ENCODE data around the gene ZNF543. TPM values are rescaled to one million over a fixed set of nuclear protein-coding genes. Genes with fewer than 3 reads are reported as not detected.

The ZNF543 gene
- total and polyA plus RNA-seq, 2 of the 13 experiments (the other 11 are each of a cell fraction or from before 2014, with no cell fraction given): 2.1 to 8.9 TPM

GRCh38 chr19:57350877-57351805, 30.9 kb downstream of the ZNF543 start, which contains the start of gene ZNF304 (continued):
- peak; percentile 82 for TF ChIP-seq ZHX2 (IDR thresholded peaks at IDR 0.05; ENCODE audit: low read depth)
- TF ChIP-seq ZHX2 (CRISPR knock-in tag; IDR thresholded peaks at IDR 0.05; ENCODE audit: borderline replicate concordance): no peak
- TF ChIP-seq CHD2 (IDR thresholded peaks at IDR 0.05; ENCODE audit: low read depth, low read length): 0 out of 2 replicates have a peak, but pooled peaks have one; percentile 40
- peak; percentile 56; the same call in 1 of the 2 replicates for TF ChIP-seq ZNF383 (CRISPR knock-in tag; IDR thresholded peaks at IDR 0.05; ENCODE audit: borderline replicate concordance)
- TF ChIP-seq ZNF34 (CRISPR knock-in tag; IDR thresholded peaks at IDR 0.05; ENCODE audit: borderline replicate concordance): no peak
- TF ChIP-seq ZNF432 (CRISPR knock-in tag; IDR thresholded peaks at IDR 0.05; ENCODE audit: borderline replicate concordance): no peak
- TF ChIP-seq XRCC5 (optimal IDR thresholded peaks at IDR 0.05; ENCODE audit: low read length): peak; percentile 70
- peak; percentile 31 for TF ChIP-seq SP4 (CRISPR knock-in tag; IDR thresholded peaks at IDR 0.05)
- TF ChIP-seq SIN3B (IDR thresholded peaks at IDR 0.05; ENCODE audit: low read length): peak; percentile 68
- 0 out of 2 replicates have a peak, but pooled peaks have one; percentile 8 for TF ChIP-seq PBX2 (CRISPR knock-in tag; IDR thresholded peaks at IDR 0.05)
- TF ChIP-seq ZNF574 (CRISPR knock-in tag; IDR thresholded peaks at IDR 0.05): peak; percentile 91
- TF ChIP-seq DZIP1 (CRISPR knock-in tag; IDR thresholded peaks at IDR 0.05): 0 out of 2 replicates have a peak, but pooled peaks have one; percentile 62
- TF ChIP-seq ZNF335 (CRISPR knock-in tag; IDR thresholded peaks at IDR 0.05): peak; percentile 57; the same call in 1 of the 2 replicates
- peak; percentile 17; the same call in 1 of the 2 replicates for TF ChIP-seq CAMTA2 (CRISPR knock-in tag; IDR thresholded peaks at IDR 0.05; ENCODE audit: borderline replicate concordance)
- TF ChIP-seq TEAD3 (CRISPR knock-in tag; optimal IDR thresholded peaks at IDR 0.05; ENCODE audit: borderline replicate concordance): peak; percentile 21
